Kidney (tissue), 14 donors: ENCODE data around the gene MACROD2. TPM values are rescaled to one million over a fixed set of nuclear protein-coding genes. Genes with fewer than 3 reads are reported as not detected.

ENCODE experiments used
- DNase-seq, 5 donors: peaks; one replicate each; pipeline ENCODE4 v3.0.0-alpha.2; 2013 to 2020
- FAIRE-seq: peaks from 2 replicates; lab custom pipeline; 2012; peaks lifted over from hg19 to GRCh38; lab: Jason Lieb, UNC
- H3K27ac ChIP-seq, 2 donors: one replicate each; pipeline ENCODE4 v1.7.0; 2013; ENCODE audit warnings: low read depth in 2 of 2, low read length in 2 of 2, inconsistent platforms in 1 of 2
- H3K27me3 ChIP-seq: one replicate; pipeline ENCODE4 v1.7.1; 2013; ENCODE audit warnings: low read length, inconsistent platforms; ENCODE audit not compliant: control insufficient read depth, insufficient read depth
- H3K36me3 ChIP-seq, 3 donors: one replicate each; pipeline versions ENCODE4 v1.7.0 to v1.7.1; 2013; ENCODE audit warnings: low read length in 3 of 3, control low read depth in 1 of 3, inconsistent platforms in 1 of 3; ENCODE audit not compliant: insufficient read depth in 3 of 3, control insufficient read depth in 2 of 3
- H3K4me1 ChIP-seq, 3 donors: one replicate each; pipeline versions ENCODE4 v1.7.0 to v1.7.1; 2013; ENCODE audit warnings: low read length in 3 of 3, inconsistent platforms in 1 of 3, low read depth in 1 of 3; ENCODE audit not compliant: control insufficient read depth in 2 of 3, insufficient read depth in 2 of 3
- H3K4me3 ChIP-seq, 3 donors: one replicate each; pipeline versions ENCODE4 v1.7.0 to v1.8.1; 2013; ENCODE audit warnings: low read length in 3 of 3, control low read depth in 1 of 3, inconsistent platforms in 1 of 3
- H3K9ac ChIP-seq, 3 donors: one replicate each; pipeline versions ENCODE4 v1.7.0 to v1.7.1; 2013; ENCODE audit warnings: low read length in 3 of 3, control low read depth in 1 of 3, inconsistent platforms in 1 of 3
- H3K9me3 ChIP-seq, 3 donors: one replicate each; pipeline versions ENCODE4 v1.7.0 to v1.7.1; 2013; ENCODE audit warnings: low read length in 3 of 3, control low read depth in 1 of 3, inconsistent platforms in 1 of 3; ENCODE audit not compliant: control insufficient read depth in 2 of 3, insufficient read depth in 1 of 3
- CTCF ChIP-seq: IDR thresholded peaks from 3 replicates; pipeline ENCODE4 v1.5.1; 2012; ENCODE audit warnings: mild to moderate bottlenecking, moderate library complexity, borderline replicate concordance; ENCODE audit not compliant: insufficient read depth; ENCODE audit errors: extremely low read depth
- intact Hi-C: fragments of 100-400 bp; cut with DNase I; formaldehyde crosslinking; loops from one replicate; pipeline ENCODE4 v1.11.1; 2022
- polyA plus RNA-seq: library from polyadenylated mRNA; stranded (reverse); fragments of 350-450 nt; fragmentation: Illumina TruSeq; extraction: RNeasy Lipid Tissue Mini Kit (QIAGEN cat#74804); gene quantifications from one replicate; pipeline ENCODE4 v1.2.3, GENCODE V29; 2014; ENCODE audit warnings: low read depth, low replicate concordance; ENCODE audit not compliant: insufficient read depth
- total RNA-seq: library from RNA; stranded (reverse); fragmentation: NEBNext Ultra II Directional; extraction: Animal tissue kit (Norgen Biotek cat#: 25700); gene quantifications from one replicate; pipeline ENCODE4 v1.2.1, GENCODE V29; 2021
- donor health status: control.
- donor health status: control.
- donor health status: control.
- donor health status: control.
- donor health status: control.
- donor health status: DM: yes; HTN: yes; CAD: no.
- donor health status: Normal renal cell carcinoma (clear cell type).

MACROD2 gene
- total and polyA plus RNA-seq, 2 donors from 2014 or later: 3.0 to 10.0 TPM

- no peak overlapping the region for H3K4me3 ChIP-seq
- no peak overlapping the region for H3K9ac ChIP-seq
- no peaks in the 10 kb centered on the region for H3K4me1 ChIP-seq
- no peaks in the 10 kb centered on the region for H3K9me3 ChIP-seq
- DNase-seq (no peak), FAIRE-seq (no peak)
- H3K27ac ChIP-seq: no peak overlapping the region
- H3K36me3 ChIP-seq: no peaks in the 10 kb centered on the region
- no peaks in the 10 kb centered on the region for H3K27me3 ChIP-seq
- intact Hi-C loops: no loop called here
- no peak for TF ChIP-seq CTCF
Measured at GRCh38 chr20:15561070-15561569, 1565.8 kb downstream of the MACROD2 start.

DNA sequence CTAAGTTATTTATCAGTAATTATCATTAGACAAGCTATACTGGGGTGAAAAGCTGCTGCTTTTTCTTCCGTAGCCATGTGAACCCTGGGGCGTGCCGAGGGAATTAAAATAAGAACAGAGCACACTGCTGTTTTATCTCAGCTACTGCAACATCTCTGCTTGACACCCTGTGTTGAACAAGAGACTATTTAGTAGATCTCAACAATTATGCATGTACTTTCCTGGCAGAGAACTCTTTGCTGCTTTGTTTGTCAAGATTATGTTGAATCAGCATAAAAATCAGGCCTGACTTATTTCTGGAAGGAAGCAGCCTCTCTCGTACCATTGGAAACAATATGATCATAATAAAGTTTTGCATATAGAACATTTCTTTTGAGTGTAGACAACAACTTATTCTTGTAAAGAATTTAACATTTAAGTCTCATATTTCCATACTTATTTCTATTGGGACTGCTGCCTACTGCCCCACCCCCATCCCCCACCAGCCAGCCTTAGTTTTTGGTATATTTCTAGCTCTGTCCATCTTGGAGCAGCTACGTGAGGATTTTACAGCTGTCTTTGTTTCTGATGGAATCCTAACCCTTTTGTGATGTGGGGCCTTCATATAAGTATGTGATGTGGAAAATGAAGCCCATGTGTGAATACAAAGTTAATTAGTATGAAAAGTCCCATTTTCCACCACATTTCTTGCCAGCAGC, 1566.5 kb downstream of the MACROD2 start:
- no peaks in the 10 kb centered on the region for H3K27me3 ChIP-seq
- no peak overlapping the region for H3K27ac ChIP-seq
- H3K4me1 ChIP-seq: no peaks in the 10 kb centered on the region
- H3K36me3 ChIP-seq: no peaks in the 10 kb centered on the region
- intact Hi-C loops: no loop called here
- DNase-seq: peak in 1 of 5 donors; percentile 31
- no peak overlapping the region for H3K9ac ChIP-seq
- no peak overlapping the region for H3K4me3 ChIP-seq
- no peak for TF ChIP-seq CTCF
- H3K9me3 ChIP-seq: no peaks in the 10 kb centered on the region
- no peak for FAIRE-seq

DNA sequence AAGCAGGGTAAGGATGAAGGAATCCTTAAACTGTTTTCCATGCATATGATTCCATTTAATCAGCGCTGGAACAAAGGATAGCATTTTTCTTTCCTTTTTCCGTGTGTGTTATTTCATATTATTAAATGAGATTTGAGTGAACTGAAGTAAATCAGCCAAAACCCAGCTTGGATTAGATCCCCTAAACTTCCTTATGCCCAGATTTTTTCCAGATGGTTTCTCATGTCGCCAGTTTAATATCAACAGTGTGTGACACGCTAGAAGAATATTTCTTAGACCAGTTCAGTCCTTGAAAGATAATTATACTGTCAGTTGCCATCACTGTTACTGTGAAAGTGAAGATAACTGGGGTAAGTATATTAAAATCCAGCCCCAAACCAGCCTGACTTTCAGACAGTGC, 1568.5 kb downstream of the MACROD2 start:
- FAIRE-seq: no peak
- intact Hi-C loops: no loop called here
- Histone ChIP-seq H3K9ac (no peak overlapping the region), H3K36me3 (no peaks in the 10 kb centered on the region), H3K9me3 (no peaks in the 10 kb centered on the region), H3K27me3 (no peaks in the 10 kb centered on the region), H3K27ac (no peak overlapping the region), H3K4me3 (no peak overlapping the region), H3K4me1 (no peaks in the 10 kb centered on the region)
- no peak for TF ChIP-seq CTCF
- no peak for DNase-seq

GRCh38 chr20:15564981-15565380, 1569.7 kb downstream of the MACROD2 start:
- H3K36me3 ChIP-seq: no peaks in the 10 kb centered on the region
- no peak overlapping the region for H3K27ac ChIP-seq
- DNase-seq: no peak
- H3K27me3 ChIP-seq: no peaks in the 10 kb centered on the region
- H3K4me1 ChIP-seq: no peaks in the 10 kb centered on the region
- no peaks in the 10 kb centered on the region for H3K9me3 ChIP-seq
- no peak overlapping the region for H3K9ac ChIP-seq
- TF ChIP-seq CTCF: no peak
- intact Hi-C loops: no loop called here
- no peak for FAIRE-seq
- no peak overlapping the region for H3K4me3 ChIP-seq
